ENCODE measurements around the gene PPA1.
"Not testable (repeated sequence)": the region's sequence is repeated elsewhere in the genome, so short reads cannot be mapped to it uniquely, and the experiment has no call there.

PPA1 gene

GRCh38 chr10:70233109-70233938 is at the start of gene PPA1:
Gene PPA1, minus strand, starts transcription at chr10:70233429. Its CDS starts 102 bp downstream, at chr10:70233327.
- ATAC-seq: peak; percentile 88 to 92

GRCh38 chr10:70281609-70282008 is 48.4 kb upstream of the PPA1 start:
- ATAC-seq: no peak

GRCh38 chr10:70280099-70280498 is 46.9 kb upstream of the PPA1 start:
- ATAC-seq: no peak

- no peak for ATAC-seq
Observed at GRCh38 chr10:70277396-70278030, 44.3 kb upstream of the PPA1 start.

- no peak for ATAC-seq
Observed at GRCh38 chr10:70274643-70275042, 41.4 kb upstream of the PPA1 start.

GRCh38 chr10:70272925-70273316 is 39.7 kb upstream of the PPA1 start:
- ATAC-seq: peak; percentile 84 to 90

- peak in 1 of 2 donors; percentile 12 for ATAC-seq
Observed at GRCh38 chr10:70271996-70272924, 39.0 kb upstream of the PPA1 start.

- no peak for ATAC-seq
Observed at GRCh38 chr10:70270952-70271351, 37.7 kb upstream of the PPA1 start.

GRCh38 chr10:70269741-70270140 is 36.5 kb upstream of the PPA1 start:
- no peak for ATAC-seq

- no peak for ATAC-seq
Observed at GRCh38 chr10:70268376-70268775, 35.1 kb upstream of the PPA1 start.

GRCh38 chr10:70267161-70267933 is 34.1 kb upstream of the PPA1 start:
- ATAC-seq: peak in 1 of 2 donors; percentile 32

GRCh38 chr10:70266701-70267100 is 33.5 kb upstream of the PPA1 start:
- ATAC-seq: no peak

- ATAC-seq: no peak
Observed at GRCh38 chr10:70266056-70266455, 32.8 kb upstream of the PPA1 start.

- peak in 1 of 2 donors; percentile 13 for ATAC-seq
Observed at GRCh38 chr10:70265032-70265689, 31.9 kb upstream of the PPA1 start.

GRCh38 chr10:70260734-70261133 is 27.5 kb upstream of the PPA1 start:
- ATAC-seq: no peak

- ATAC-seq: no peak
Observed at GRCh38 chr10:70260259-70260658, 27.0 kb upstream of the PPA1 start.

- no peak for ATAC-seq
Observed at GRCh38 chr10:70258216-70258615, 25.0 kb upstream of the PPA1 start.

- not testable (repeated sequence) for ATAC-seq
Observed at GRCh38 chr10:70257816-70258215, 24.6 kb upstream of the PPA1 start.

GRCh38 chr10:70256463-70256862 is 23.2 kb upstream of the PPA1 start:
- ATAC-seq: no peak

GRCh38 chr10:70255329-70256299 is 22.4 kb upstream of the PPA1 start:
- ATAC-seq: peak; percentile 48 to 51
